NCI-H1694 (cell line): ENCODE data around the gene WDR6.

ENCODE experiments used
- DNase-seq: peaks from one replicate; lab custom pipeline; 2025; lab: John Stamatoyannopoulos, UW

The WDR6 gene

GRCh38 chr3:49016414-49017228 is 9.4 kb downstream of the WDR6 start:
- DNase-seq, result no peak

GRCh38 chr3:49017229-49017970 is 10.2 kb downstream of the WDR6 start:
- no peak for DNase-seq

- DNase-seq, result no peak
These were observed 10.9 kb downstream of the WDR6 start, which contains the start of gene DALRD3 for GRCh38 chr3:49017971-49018706. TSS of gene DALRD3 (minus strand) at chr3:49018580. CDS start at chr3:49018564, 16 bp downstream.

- no peak for DNase-seq
These were observed 11.5 kb downstream of the WDR6 start for GRCh38 chr3:49018707-49019006.

- DNase-seq, result no peak
These were observed 12.7 kb downstream of the WDR6 start for GRCh38 chr3:49019941-49020329.

GRCh38 chr3:49020330-49021212 is 13.4 kb downstream of the WDR6 start:
- DNase-seq, result no peak

GRCh38 chr3:49021213-49021812 is 14.1 kb downstream of the WDR6 start:
- DNase-seq, result peak; percentile 64

- DNase-seq, result peak; percentile 36
These were observed 14.9 kb downstream of the WDR6 start, which contains the start of gene NDUFAF3 for GRCh38 chr3:49021813-49022687. TSS of gene NDUFAF3 (plus strand) at chr3:49022121. CDS start at chr3:49022145, 24 bp downstream.

GRCh38 chr3:49022688-49023171 is 15.5 kb downstream of the WDR6 start:
- DNase-seq, result no peak

GRCh38 chr3:49023775-49024174 is 16.6 kb downstream of the WDR6 start:
- no peak for DNase-seq

GRCh38 chr3:49024449-49024848 is 17.3 kb downstream of the WDR6 start:
- DNase-seq, result no peak

GRCh38 chr3:49025005-49025792 is 18.0 kb downstream of the WDR6 start:
- DNase-seq, result no peak

GRCh38 chr3:49025793-49026520 is 18.8 kb downstream of the WDR6 start:
- DNase-seq, result no peak

- no peak for DNase-seq
These were observed 19.3 kb downstream of the WDR6 start for GRCh38 chr3:49026536-49026935.

GRCh38 chr3:49027634-49028033 is 20.4 kb downstream of the WDR6 start:
- no peak for DNase-seq

- DNase-seq, result no peak
These were observed 21.1 kb downstream of the WDR6 start for GRCh38 chr3:49028298-49028672.

GRCh38 chr3:49028673-49029562 is 21.7 kb downstream of the WDR6 start, which contains the start of gene IMPDH2:
TSS of gene IMPDH2 (minus strand) at chr3:49029398. CDS start at chr3:49029350, 48 bp downstream.
- DNase-seq, result peak; percentile 64

GRCh38 chr3:49029563-49029884 is 22.3 kb downstream of the WDR6 start:
- DNase-seq, result no peak
